Stimulated activated CD4-positive, alpha-beta T cell treated with anti-CD3 and anti-CD28 coated beads, Interleukin-1b, Interleukin-23, amount 100 ng/mL, for 1 hour (primary cell): ENCODE measurements around the gene SLC2A1.
"Not testable (repeated sequence)": the region's sequence is repeated elsewhere in the genome, so short reads cannot be mapped to it uniquely, and the experiment has no call there.

Experiments
- DNase-seq, 2 donors: peaks; one replicate each; pipeline ENCODE4 v3.0.0-alpha.2; 2020; ENCODE audit warnings: low read depth in 2 of 2

SLC2A1 gene

GRCh38 chr1:42929434-42930177 is 29.1 kb downstream of the SLC2A1 start:
- DNase-seq, result no peak

GRCh38 chr1:42928859-42929258 is 29.8 kb downstream of the SLC2A1 start:
- no peak for DNase-seq

GRCh38 chr1:42927920-42928505 is 30.7 kb downstream of the SLC2A1 start:
- DNase-seq, result no peak

GRCh38 chr1:42927274-42927841 is 31.3 kb downstream of the SLC2A1 start:
- no peak for DNase-seq

- DNase-seq, result no peak
Measured at GRCh38 chr1:42926879-42927242, 31.8 kb downstream of the SLC2A1 start.

- no peak for DNase-seq
Measured at GRCh38 chr1:42926235-42926878, 32.3 kb downstream of the SLC2A1 start.

GRCh38 chr1:42924851-42925760 is 33.6 kb downstream of the SLC2A1 start:
- DNase-seq, result no peak

- peak; percentile 72 to 90 for DNase-seq
Measured at GRCh38 chr1:42924082-42924850, 34.4 kb downstream of the SLC2A1 start.

- DNase-seq, result no peak
Measured at GRCh38 chr1:42923367-42924081, 35.1 kb downstream of the SLC2A1 start.

- no peak for DNase-seq
Measured at GRCh38 chr1:42922687-42923366, 35.8 kb downstream of the SLC2A1 start.

GRCh38 chr1:42921769-42922168 is 36.9 kb downstream of the SLC2A1 start:
- DNase-seq, result no peak

- not testable (repeated sequence) for DNase-seq
Measured at GRCh38 chr1:42919651-42920050, 39.0 kb downstream of the SLC2A1 start.

GRCh38 chr1:42917241-42917495 is 41.5 kb downstream of the SLC2A1 start:
- DNase-seq, result no peak

- no peak for DNase-seq
Measured at GRCh38 chr1:42915456-42915855, 43.2 kb downstream of the SLC2A1 start.

GRCh38 chr1:42914092-42914627 is 44.5 kb downstream of the SLC2A1 start:
- DNase-seq, result no peak

GRCh38 chr1:42913426-42914091 is 45.1 kb downstream of the SLC2A1 start:
- no peak for DNase-seq

- DNase-seq, result no peak
Measured at GRCh38 chr1:42910985-42911384, 47.7 kb downstream of the SLC2A1 start.

GRCh38 chr1:42908046-42908445 is 50.6 kb downstream of the SLC2A1 start:
- no peak for DNase-seq

GRCh38 chr1:42904434-42904833 is 54.2 kb downstream of the SLC2A1 start:
- DNase-seq, result no peak
